ENCODE measurements around the gene MVB12B. TPM values are rescaled to one million over a fixed set of nuclear protein-coding genes. Genes with fewer than 3 reads are reported as not detected.

Gene MVB12B
- total and polyA plus RNA-seq, 2 of the 4 experiments (the other 2 are of a cell fraction): 2.0 to 4.0 TPM

DNA sequence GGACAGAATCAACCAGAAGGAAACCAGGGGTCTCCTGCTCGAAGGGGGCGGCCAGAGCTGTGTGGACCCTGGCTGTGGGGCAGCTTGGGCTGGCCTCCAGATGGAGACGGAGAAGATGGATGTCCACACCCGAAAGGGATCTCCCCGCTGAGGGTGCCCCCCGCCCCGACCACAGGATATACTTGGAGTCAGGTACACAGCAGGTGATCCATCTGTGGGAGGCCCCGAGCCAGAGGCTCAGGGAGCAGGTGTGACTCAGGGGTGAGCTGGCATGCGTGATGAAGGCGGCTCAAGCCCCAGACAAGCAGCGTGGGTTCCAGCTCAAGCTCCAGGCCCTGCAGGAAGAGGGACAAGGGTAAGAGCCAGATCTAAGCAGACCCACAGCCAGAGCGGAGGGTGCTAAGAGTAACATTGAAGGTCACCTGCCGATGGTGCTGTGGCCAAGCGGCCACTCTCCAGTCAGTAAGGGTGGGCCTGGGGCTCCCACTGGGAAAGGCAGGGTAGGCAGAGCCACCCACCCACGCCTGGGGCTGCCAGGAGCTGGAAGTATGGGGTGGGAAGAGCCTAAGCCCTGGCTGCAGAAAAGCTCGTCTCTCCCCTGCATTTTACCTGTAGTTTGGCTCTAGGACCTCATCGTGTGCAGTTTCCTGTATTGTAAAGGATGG is 30.6 kb upstream of the MVB12B start:
- Histone ChIP-seq H3K18ac (ENCODE audit: low read depth, low read length) (no peak overlapping the region), H2BK20ac (ENCODE audit: low read depth, low read length) (no peak overlapping the region), H2BK120ac (ENCODE audit: low read depth, low read length) (no peak overlapping the region), H3K4ac (ENCODE audit: low read depth, low read length) (no peak overlapping the region), H3K27ac (ENCODE audit: insufficient read depth, low read length) (no peak overlapping the region), H2AFZ (replicated peaks; ENCODE audit: low read length, poor library complexity) (no peak overlapping the region), H2BK15ac (ENCODE audit: low read depth, low read length) (no peak overlapping the region), H3K4me2 (ENCODE audit: low read depth, low read length) (no peak overlapping the region), H4K20me1 (ENCODE audit: insufficient read depth, low read length) (no peaks in the 10 kb centered on the region), H3K9me1 (ENCODE audit: insufficient read depth, low read length) (0 out of 2 replicates have a peak, but pooled peaks cover 2% of the 10 kb centered on the region), H3K9me3 (ENCODE audit: control insufficient read depth, insufficient read depth, low read length) (no peaks in the 10 kb centered on the region), H3K14ac (replicated peaks; ENCODE audit: low read depth, low read length) (no peak overlapping the region), H3K79me1 (ENCODE audit: low read depth in 1 of 2, low read length in 2 of 2) (no peaks in the 10 kb centered on the region), H4K5ac (ENCODE audit: low read depth, low read length) (no peak overlapping the region), H3K56ac (ENCODE audit: extremely low read depth, insufficient read depth, low read length) (no peak overlapping the region), H2BK5ac (ENCODE audit: low read depth, low read length, poor library complexity, severe bottlenecking) (no peak overlapping the region), H3K4me1 (ENCODE audit: control insufficient read depth, insufficient read depth, low read length) (no peaks in the 10 kb centered on the region), H3K9ac (ENCODE audit: low read depth, low read length) (no peak overlapping the region), H3K27me3 (ENCODE audit: control insufficient read depth, insufficient read depth, low read length) (peaks cover 50% of the 10 kb centered on the region), H3K23ac (ENCODE audit: low read depth, low read length) (no peak overlapping the region), H2AK9ac (replicated peaks; ENCODE audit: low read depth, low read length, poor library complexity) (no peak overlapping the region), H4K91ac (ENCODE audit: insufficient read depth, low read depth, low read length) (no peak overlapping the region), H3K36me3 (ENCODE audit: control insufficient read depth, insufficient read depth, low read length) (no peaks in the 10 kb centered on the region), H2AK5ac (ENCODE audit: low read depth, low read length) (no peak overlapping the region), H4K8ac (ENCODE audit: low read depth in 2 of 2, low read length in 2 of 2) (no peak overlapping the region), H3K4me3 (ENCODE audit: insufficient read depth, low read depth, low read length) (no peak overlapping the region)
- intact Hi-C loops (cut with micrococcal nuclease) (no loop called here), dilution Hi-C loops (cut with HindIII; ENCODE audit: low sequenced_read_pairs, unreplicated experiment) (no loop called here), in situ Hi-C loops (cut with MboI; ENCODE audit: low sequenced_read_pairs) (no loop called here)
- TF ChIP-seq CHD1 (IDR thresholded peaks at IDR 0.05; ENCODE audit: low read depth, low read length) (no peak), RAD21 (IDR thresholded peaks at IDR 0.05; ENCODE audit: low read length) (no peak), FOS (IDR thresholded peaks at IDR 0.05; ENCODE audit: low read depth, low read length) (no peak), ELK1 (IDR thresholded peaks at IDR 0.05; ENCODE audit: borderline replicate concordance, low read depth, low read length) (no peak), MAFK (IDR thresholded peaks at IDR 0.05; ENCODE audit: low read depth, low read length) (no peak), MXI1 (IDR thresholded peaks at IDR 0.05; ENCODE audit: borderline replicate concordance, low read depth, low read length) (no peak), MAZ (IDR thresholded peaks at IDR 0.05; ENCODE audit: borderline replicate concordance, low read depth, low read length) (no peak), POLR2A (IDR thresholded peaks at IDR 0.05; ENCODE audit: low read depth, low read length) (no peak), BHLHE40 (IDR thresholded peaks at IDR 0.05; ENCODE audit: low read depth, low read length) (no peak), CEBPB (IDR thresholded peaks at IDR 0.05; ENCODE audit: low read depth, low read length) (no peak), RFX5 (IDR thresholded peaks at IDR 0.05; ENCODE audit: low read depth, low read length) (no peak), SMC3 (IDR thresholded peaks at IDR 0.05; ENCODE audit: low read depth, low read length) (no peak)
- TF ChIP-seq, protein P1, sequence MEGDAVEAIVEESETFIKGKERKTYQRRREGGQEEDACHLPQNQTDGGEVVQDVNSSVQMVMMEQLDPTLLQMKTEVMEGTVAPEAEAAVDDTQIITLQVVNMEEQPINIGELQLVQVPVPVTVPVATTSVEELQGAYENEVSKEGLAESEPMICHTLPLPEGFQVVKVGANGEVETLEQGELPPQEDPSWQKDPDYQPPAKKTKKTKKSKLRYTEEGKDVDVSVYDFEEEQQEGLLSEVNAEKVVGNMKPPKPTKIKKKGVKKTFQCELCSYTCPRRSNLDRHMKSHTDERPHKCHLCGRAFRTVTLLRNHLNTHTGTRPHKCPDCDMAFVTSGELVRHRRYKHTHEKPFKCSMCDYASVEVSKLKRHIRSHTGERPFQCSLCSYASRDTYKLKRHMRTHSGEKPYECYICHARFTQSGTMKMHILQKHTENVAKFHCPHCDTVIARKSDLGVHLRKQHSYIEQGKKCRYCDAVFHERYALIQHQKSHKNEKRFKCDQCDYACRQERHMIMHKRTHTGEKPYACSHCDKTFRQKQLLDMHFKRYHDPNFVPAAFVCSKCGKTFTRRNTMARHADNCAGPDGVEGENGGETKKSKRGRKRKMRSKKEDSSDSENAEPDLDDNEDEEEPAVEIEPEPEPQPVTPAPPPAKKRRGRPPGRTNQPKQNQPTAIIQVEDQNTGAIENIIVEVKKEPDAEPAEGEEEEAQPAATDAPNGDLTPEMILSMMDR (conservative IDR thresholded peaks at IDR 0.05; ENCODE audit: low read depth, low read length): no peak
- no peak for ATAC-seq (ENCODE audit: low read depth)
- no TSS peak for BruUV-seq (replicated peaks)
- CTCF ChIA-PET: no interaction called here
- POLR2A ChIA-PET (ENCODE audit: unreplicated experiment): no interaction called here
- WGBS, 2 experiments (ENCODE audit: extremely low coverage in 2 of 2, insufficient read length in 1 of 2): 71% methylated on average over 11 of the region's 17 CpGs; no CpG with 5 or more reads in 1 of the 2 experiments
- no peak for DNase-seq
